GM10847 (cell line): ENCODE data around the gene CLEC12A.

Experiments
- POLR2A ChIP-seq: IDR thresholded peaks from 2 replicates; pipeline ENCODE4 v1.6.1; 2011; ENCODE audit not compliant: insufficient read length; ENCODE audit errors: extremely low read depth

CLEC12A gene

GRCh38 chr12:9951026-9951675, 20.1 kb upstream of the CLEC12A start:
- TF ChIP-seq POLR2A, result no peak

- TF ChIP-seq POLR2A, result no peak
Measured at GRCh38 chr12:9957834-9958233, 13.4 kb upstream of the CLEC12A start.

GRCh38 chr12:9960590-9960989, 10.6 kb upstream of the CLEC12A start:
- no peak for TF ChIP-seq POLR2A

GRCh38 chr12:9961106-9961505, 10.1 kb upstream of the CLEC12A start:
- TF ChIP-seq POLR2A, result no peak

GRCh38 chr12:9961901-9962300, 9.3 kb upstream of the CLEC12A start:
- TF ChIP-seq POLR2A, result no peak

GRCh38 chr12:9969673-9970072, 1.5 kb upstream of the CLEC12A start:
- TF ChIP-seq POLR2A, result no peak

GRCh38 chr12:9973949-9974348, 2.7 kb downstream of the CLEC12A start:
- no peak for TF ChIP-seq POLR2A

- no peak for TF ChIP-seq POLR2A
Measured at GRCh38 chr12:9975614-9976013, 4.4 kb downstream of the CLEC12A start.

- TF ChIP-seq POLR2A, result no peak
Measured at GRCh38 chr12:9977916-9978315, 6.7 kb downstream of the CLEC12A start.

- TF ChIP-seq POLR2A, result no peak
Measured at GRCh38 chr12:9980126-9980525, 8.9 kb downstream of the CLEC12A start.

- TF ChIP-seq POLR2A, result no peak
Measured at GRCh38 chr12:9991876-9992275, 20.7 kb downstream of the CLEC12A start.

GRCh38 chr12:9992296-9992695, 21.1 kb downstream of the CLEC12A start:
- no peak for TF ChIP-seq POLR2A

GRCh38 chr12:9999016-9999415, 27.8 kb downstream of the CLEC12A start, which contains the start of gene CLEC1B:
CLEC1B (minus strand) TSS chr12:9999121; CDS start chr12:9999100, 21 bp downstream.
- TF ChIP-seq POLR2A, result no peak

- no peak for TF ChIP-seq POLR2A
Measured at GRCh38 chr12:10001171-10001776, 30.1 kb downstream of the CLEC12A start.

- TF ChIP-seq POLR2A, result no peak
Measured at GRCh38 chr12:10012630-10013330, 41.6 kb downstream of the CLEC12A start.

- TF ChIP-seq POLR2A, result no peak
Measured at GRCh38 chr12:10015450-10015849, 44.2 kb downstream of the CLEC12A start.

GRCh38 chr12:10016881-10017280, 45.7 kb downstream of the CLEC12A start:
- TF ChIP-seq POLR2A, result no peak

GRCh38 chr12:10018386-10018785, 47.2 kb downstream of the CLEC12A start:
- TF ChIP-seq POLR2A, result no peak
